GM10248 (cell line): ENCODE data around the gene VWF.

Experiments used
- CTCF ChIA-PET: fragments of 300-600 bp; sonication (Branson Sonifier 250); formaldehyde crosslinking; extraction: SDS; loops from one replicate; lab custom pipeline; 2021; ENCODE audit warnings: antibody characterized with exemption; lab: Yijun Ruan, JAX
- POLR2A ChIA-PET: fragments of 350-650 bp; sonication (Branson Sonifier 250); formaldehyde crosslinking; extraction: SDS; loops from one replicate; lab custom pipeline; 2020; ENCODE audit warnings: antibody characterized with exemption; lab: Yijun Ruan, JAX
- DNase-seq: peaks from one replicate; pipeline ENCODE4 v3.0.0; 2012; ENCODE audit errors: extremely low spot score
- TF ChIP-seq, protein P1 (sequence below): IDR thresholded peaks from 2 replicates; pipeline ENCODE4 v1.5.1; 2012; ENCODE audit warnings: mild to moderate bottlenecking, low read depth; ENCODE audit errors: extremely low read depth, missing control alignments, control extremely low read depth

The VWF gene

DNA sequence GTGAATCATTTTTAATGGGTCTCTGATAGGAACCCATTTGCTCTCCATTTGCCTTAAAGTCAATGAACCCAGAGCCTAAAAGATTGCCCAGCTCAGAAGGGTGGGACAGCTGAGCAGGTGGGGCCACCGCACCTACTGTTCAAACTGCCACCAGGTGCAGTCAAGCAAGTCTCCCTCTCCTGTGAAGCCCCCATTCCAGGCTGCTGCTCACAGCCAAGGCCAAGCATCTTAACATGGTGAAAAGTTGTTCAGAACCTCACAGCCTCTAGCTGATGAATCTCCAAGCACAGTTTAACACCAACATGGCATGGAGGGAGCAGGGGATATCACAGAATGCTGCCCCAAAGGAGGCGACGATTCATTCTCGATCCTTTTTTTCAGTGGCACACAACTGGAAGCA, 209.0 kb downstream of the VWF start:
- DNase-seq: no peak
- TF ChIP-seq, protein P1, sequence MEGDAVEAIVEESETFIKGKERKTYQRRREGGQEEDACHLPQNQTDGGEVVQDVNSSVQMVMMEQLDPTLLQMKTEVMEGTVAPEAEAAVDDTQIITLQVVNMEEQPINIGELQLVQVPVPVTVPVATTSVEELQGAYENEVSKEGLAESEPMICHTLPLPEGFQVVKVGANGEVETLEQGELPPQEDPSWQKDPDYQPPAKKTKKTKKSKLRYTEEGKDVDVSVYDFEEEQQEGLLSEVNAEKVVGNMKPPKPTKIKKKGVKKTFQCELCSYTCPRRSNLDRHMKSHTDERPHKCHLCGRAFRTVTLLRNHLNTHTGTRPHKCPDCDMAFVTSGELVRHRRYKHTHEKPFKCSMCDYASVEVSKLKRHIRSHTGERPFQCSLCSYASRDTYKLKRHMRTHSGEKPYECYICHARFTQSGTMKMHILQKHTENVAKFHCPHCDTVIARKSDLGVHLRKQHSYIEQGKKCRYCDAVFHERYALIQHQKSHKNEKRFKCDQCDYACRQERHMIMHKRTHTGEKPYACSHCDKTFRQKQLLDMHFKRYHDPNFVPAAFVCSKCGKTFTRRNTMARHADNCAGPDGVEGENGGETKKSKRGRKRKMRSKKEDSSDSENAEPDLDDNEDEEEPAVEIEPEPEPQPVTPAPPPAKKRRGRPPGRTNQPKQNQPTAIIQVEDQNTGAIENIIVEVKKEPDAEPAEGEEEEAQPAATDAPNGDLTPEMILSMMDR: no peak
- ChIA-PET POLR2A (no interaction called here), CTCF (no interaction called here)

DNA sequence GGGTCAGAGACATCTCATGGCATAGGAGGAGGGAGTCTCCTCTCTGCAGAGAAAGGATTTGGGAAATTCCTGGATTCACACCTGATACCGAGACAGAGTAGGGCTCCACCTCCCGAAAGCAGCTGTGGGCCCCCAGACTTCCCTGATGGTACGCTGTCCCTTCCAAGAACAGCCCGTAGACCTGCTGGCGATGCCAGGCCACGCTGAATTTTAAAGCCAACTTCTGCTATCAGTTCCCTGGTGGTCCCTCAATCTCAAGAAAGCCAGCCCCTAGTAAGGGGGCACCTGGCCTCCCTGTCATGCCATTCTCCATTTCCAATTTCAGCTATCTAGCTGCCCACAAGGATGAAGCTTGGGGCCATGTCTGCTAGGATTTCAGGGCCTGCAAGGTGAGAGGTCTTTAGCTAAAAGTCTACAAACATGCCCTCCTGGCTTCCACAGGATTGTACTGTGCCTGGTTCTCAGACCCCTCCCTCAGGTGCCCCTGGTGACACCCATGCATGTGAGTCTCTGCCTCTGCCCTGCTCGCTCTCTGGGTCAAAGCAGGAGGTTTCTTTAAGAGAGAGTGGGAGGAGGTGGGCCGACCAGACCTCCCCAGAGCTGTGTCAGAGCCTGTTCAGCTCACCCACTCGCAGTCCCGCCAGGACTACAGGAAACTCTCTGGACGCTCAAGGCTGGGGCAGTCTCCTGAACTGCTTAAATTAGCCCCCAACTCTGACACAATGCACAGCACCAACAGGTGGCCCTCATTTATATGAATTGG, 209.9 kb downstream of the VWF start:
- no peak for DNase-seq
- ChIA-PET POLR2A (no interaction called here), CTCF (no interaction called here)
- TF ChIP-seq, protein P1: no peak

DNA sequence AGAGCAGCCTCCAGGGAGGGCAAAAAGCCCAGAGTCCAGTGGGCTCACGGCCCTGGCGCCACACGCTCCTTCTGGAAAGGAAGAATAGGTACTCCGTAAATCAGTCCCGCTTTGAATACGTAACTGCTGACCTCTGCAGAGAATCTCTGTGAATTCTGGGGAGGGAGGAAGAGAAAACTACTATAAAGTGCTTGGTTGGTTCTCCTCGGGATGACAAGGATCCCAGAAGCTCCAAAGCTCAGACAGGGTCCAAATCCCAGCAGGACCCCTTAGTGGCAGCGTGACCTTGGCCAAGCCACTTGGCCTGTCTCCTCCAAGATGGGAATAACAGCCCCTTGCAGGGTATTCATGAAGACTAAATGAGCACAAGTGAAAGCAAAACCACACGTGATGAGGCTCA, 211.1 kb downstream of the VWF start:
- ChIA-PET CTCF (no interaction called here), POLR2A (no interaction called here)
- no peak for DNase-seq
- TF ChIP-seq, protein P1: no peak

DNA sequence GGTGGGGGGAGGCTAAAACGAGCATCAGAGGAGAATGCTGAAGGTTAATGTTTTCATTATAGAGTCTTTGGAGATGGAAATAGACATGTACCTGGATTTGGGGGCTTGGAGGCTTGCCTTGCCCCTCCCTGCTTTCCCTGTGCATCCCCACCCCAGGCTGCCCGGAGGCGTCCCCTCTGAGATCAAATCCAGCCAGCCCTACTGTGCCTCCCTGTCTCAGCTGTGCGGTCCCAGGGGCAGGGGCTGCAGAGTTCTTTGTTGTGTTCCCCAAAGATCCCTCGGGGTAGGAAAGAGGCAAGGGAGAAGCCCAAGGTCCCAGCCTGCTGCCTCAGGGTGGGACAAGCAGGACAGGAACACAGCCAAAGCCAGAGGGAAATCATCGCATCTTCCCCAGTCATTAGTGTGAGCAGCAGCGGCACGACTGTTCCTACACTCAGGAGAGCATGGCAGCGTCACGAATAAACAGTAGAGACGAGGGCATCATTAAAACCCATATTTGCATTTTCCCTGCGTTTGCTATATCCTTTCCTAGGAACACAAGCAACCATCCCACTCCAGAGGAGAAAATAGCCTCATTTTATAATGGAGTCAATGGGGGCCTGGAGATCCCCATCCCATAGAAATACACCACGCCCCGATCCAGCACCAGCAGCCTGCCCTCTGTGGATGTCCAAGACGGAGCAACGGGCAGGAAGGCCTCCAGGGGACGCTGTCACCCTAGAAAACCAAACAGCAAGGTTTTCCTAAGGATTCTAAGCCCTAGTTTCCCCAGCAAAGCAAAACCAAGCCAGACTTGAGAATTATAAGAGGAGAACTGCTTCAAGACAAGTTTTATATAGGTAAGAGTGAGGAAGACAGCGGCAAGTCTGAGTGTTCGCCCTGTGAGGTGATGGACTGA, 211.8 kb downstream of the VWF start:
- TF ChIP-seq, protein P1: no peak
- ChIA-PET POLR2A (no interaction called here), CTCF (no interaction called here)
- DNase-seq: no peak

DNA sequence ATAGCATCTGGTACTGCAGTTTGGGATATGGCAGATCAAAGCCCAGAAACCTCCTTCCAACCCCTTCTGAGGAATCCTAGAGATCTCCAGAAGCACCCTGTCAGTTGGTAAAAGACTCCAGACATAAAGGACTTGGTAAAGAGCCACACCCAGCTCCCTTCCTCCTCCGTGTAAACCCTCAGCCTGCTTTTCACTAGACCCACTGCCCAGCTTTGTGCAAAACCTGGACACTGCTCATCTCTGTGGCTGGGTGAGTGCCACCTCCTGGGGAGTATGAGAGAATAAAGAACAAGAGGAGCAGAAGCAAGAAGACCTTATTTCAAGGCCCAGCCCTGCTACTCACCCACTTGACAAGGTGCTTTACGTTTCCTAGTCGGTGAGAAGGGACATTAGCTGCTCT, 212.5 kb downstream of the VWF start:
- POLR2A ChIA-PET: no interaction called here

More for the DNA sequence above, 212.5 kb downstream of the VWF start:
- CTCF ChIA-PET: no interaction called here
- TF ChIP-seq, protein P1: no peak
- no peak for DNase-seq
